HG03280 (cell line): ENCODE data around the gene MRM3.
"Not testable (repeated sequence)": the region's sequence is repeated elsewhere in the genome, so short reads cannot be mapped to it uniquely, and the experiment has no call there.

ENCODE experiments used
- ATAC-seq: cut with Tn5 transposase; IDR thresholded peaks from one replicate; pipeline ENCODE4 v1.9.1; 2021; ENCODE audit warnings: mild to moderate bottlenecking, moderate library complexity; ENCODE audit not compliant: unreplicated experiment

MRM3 gene, protein sequence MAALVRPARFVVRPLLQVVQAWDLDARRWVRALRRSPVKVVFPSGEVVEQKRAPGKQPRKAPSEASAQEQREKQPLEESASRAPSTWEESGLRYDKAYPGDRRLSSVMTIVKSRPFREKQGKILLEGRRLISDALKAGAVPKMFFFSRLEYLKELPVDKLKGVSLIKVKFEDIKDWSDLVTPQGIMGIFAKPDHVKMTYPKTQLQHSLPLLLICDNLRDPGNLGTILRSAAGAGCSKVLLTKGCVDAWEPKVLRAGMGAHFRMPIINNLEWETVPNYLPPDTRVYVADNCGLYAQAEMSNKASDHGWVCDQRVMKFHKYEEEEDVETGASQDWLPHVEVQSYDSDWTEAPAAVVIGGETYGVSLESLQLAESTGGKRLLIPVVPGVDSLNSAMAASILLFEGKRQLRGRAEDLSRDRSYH

DNA sequence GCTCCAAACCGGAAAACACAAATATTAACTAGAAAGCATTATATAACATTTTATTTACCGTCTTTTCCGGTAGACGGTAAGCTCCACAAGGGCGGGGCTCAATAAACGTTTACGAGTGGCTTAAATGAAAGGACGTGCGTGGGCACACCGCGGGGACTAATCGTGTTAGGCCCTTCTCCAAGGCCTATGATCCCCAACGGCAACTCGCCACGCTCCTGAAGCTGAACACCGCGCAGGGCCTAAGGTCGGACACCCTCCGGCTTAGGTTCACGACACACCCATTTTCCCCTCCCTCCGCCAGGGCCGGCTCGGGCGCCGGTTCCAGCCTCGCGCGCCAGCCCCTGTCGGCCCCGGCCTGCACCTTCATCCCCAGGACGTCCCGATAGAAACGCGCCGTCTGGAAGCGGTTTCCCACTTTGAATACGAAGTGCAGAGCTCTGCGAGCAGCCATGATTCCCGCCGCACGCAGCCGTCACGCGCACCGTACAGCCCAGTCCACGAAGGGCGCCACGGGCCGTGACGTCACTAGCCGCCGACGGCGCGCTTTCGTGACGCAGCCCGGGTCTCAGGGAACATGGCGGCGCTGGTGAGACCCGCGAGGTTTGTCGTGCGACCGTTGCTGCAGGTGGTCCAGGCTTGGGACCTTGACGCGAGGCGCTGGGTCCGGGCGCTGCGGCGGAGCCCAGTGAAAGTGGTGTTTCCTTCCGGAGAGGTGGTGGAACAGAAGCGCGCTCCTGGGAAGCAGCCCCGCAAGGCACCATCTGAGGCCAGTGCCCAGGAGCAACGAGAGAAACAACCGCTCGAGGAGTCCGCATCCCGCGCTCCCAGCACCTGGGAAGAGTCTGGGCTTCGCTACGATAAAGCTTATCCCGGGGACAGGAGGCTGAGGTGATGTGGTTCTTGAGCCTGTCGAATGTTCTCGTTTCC, at the start of gene MRM3, which contains the start of gene GLOD4:
MRM3 (plus strand) TSS at position 549 of the 927 bp plus-strand sequence; CDS start at position 575, 26 bp downstream.
GLOD4 (minus strand) TSS at position 476 of the 927 bp plus-strand sequence; CDS start at position 451, 25 bp downstream.
- ATAC-seq, result peak; percentile 89

DNA sequence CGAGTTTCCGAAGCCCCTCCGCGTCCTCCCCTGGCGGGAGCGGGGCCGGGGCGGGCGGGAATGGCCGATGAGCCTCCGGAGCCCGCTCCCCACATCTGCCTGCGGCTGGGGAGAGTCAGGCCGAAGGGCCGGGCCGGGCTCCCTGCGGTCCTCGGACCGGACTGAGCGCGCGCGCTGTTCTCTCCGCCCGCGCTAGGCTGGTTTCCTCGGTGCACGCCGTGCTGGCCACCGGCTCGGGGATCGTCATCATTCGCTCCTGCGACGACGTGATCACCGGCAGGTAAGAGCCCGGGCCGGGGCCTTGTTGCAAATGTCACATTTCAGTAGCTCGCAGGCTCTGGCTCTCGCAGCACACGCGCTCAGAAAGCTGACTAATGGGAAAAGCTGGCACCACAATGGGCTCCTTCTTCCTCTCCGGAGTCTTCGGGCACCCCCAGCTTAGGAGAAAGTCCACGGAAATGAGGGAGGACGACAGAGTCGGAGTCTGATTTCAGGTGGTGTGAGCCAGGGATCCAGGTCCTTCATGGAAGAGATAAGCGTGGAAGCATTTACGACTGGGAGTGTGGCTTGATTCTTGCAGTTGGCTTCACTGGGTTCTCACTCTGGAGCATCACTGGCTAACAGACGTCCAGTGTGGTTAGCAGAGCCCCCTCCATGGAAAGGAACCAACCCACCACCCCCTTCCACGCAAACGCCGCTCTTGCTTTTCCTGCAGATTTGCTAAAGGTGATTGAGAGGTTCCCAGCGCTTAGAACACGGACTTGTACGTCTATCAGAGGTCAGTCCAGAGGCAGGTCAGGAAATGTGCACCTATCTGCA, 49.0 kb upstream of the MRM3 start:
- ATAC-seq, result peak; percentile 44

DNA sequence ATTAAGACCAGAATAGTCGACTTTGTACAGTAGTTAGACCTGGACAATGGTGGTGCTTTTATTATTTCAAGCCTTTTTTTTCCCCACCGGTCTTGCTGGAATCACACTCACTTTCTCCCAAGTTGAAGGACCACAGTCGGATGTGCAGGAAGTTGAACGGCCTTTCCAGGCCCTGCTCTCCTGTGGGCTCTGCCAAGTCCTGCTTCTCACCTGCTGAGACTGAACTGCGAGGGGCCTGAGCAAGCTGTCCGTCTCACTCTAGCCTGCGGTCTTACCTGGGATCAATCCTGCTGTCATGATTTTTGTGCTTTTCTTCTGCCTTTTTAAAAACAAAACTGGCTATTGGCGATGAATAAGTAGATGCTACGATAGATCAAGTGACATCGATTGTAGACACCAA, 48.4 kb upstream of the MRM3 start:
- no peak for ATAC-seq

DNA sequence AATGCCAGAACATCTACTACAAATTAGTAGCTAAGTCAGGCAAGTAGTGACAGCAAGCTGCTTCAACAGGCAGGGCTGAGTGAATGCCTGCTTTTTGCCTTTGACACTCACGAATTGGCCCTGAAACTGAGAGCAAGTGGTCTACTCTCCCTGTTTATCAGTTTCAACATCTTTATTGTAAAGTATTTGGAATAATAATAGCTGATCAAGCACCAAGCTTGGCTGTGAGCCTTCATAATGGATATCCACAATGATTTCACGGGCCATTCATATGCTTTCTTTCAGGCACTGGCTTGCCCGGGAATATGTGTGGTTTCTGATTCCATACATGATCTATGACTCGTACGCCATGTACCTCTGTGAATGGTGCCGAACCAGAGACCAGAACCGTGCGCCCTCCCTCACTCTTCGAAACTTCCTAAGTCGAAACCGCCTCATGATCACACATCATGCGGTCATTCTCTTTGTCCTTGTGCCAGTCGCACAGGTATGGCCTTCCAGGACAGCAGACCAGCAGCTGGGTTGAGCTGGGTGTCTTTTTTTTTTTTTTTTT, 44.5 kb upstream of the MRM3 start:
- ATAC-seq, result no peak

DNA sequence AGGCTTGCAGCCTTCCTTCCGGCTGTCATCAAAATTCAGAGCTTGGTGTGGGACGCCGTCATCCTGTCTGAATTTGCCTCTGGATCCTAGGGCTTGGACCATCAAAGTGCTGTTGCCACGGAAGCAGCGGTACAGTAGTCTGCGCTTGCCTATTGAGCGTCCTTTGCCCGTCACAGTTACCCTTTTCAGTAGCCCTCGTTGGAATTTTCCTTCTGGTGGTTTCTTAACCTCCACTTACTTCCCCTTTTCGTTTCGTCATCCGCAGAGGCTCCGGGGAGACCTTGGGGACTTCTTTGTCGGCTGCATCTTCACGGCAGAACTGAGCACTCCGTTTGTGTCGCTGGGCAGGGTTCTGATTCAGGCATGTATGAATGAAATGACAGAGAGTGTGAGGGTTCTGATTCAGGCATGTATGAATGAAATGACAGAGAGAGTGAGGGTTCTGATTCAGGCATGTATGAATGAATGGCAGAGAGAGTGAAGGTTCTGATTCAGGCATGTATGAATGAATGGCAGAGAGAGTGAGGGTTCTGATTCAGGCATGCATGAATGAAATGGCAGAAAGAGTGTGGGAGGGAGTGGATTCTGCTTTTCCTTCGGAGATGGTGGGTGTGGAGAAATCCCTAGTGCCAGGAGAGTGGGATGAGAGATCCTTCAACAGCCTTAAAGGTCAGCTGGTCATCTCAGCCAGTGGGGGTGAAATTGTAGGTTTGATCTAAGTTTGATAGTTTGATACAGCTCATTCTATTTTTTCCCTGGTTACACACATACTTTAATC, 41.7 kb upstream of the MRM3 start:
- ATAC-seq, result peak; percentile 76

DNA sequence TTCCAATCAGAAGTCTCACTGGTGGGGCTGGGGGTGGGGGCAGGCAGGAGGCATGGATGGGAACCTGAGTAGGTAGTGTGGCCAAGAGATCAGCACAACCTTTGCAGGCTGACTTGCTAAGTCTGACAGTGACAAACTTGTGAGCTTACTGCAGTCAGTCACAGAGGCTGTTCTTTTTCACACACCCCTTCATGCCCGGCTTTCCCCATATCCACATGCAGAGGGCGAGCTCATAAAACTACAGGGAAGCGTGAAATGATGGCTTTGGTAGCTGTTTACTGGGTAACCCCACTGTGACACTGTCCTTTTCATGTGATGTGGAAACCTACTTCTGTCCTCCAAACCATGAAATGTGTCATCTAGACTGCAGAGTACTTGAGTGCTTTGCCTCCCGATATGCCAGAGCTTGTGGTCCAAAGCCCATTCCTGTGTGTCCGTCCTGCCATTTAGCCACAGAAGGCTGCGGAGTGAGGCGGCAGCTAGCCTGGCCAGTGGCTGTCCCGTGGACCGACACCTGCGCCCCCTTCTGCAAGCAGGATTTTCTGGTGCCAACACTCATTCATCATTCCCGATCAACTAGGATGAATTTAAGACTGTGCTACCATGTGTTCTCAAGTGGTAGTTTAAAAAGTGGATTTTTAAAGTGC, 39.9 kb upstream of the MRM3 start:
- no peak for ATAC-seq

DNA sequence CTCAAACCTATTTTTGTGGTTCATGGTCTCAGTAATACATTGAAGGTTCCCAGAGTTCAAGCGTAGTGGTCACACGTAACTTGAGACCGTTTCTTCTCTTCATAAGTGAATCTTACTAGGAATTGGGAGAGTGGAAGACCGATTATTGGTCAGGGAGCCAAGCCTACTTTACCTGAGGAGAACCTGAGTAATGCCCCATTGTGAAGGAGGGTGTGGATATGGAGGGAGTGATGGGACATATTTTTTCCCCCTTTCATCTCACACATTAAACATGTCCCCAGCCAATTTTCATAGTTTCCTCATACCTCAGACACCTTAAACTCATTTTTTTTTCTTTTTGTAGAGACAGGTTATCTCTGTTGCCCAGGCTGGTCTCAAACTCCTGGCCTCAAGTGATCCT, 39.0 kb upstream of the MRM3 start:
- ATAC-seq, result no peak

DNA sequence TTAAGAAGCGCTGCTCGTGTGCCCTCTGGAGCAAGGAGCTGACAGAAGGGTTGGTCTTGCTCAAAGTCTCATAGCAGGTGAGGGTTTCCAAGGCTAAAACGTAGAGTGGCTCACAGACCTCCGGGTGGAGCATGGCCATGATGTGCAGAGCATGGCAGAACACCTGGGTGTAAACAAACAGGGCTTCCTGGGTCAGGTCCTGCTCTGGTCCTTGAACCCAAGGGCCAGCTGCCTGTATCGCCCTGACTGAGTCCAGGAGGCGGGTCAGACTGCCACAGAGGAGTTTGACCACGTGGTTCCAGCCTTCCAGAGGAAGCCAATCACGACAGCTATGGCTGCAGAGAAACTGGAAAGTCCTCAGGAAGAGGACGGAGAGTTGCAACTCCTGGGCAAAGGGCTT, 37.2 kb upstream of the MRM3 start:
- ATAC-seq, result no peak

DNA sequence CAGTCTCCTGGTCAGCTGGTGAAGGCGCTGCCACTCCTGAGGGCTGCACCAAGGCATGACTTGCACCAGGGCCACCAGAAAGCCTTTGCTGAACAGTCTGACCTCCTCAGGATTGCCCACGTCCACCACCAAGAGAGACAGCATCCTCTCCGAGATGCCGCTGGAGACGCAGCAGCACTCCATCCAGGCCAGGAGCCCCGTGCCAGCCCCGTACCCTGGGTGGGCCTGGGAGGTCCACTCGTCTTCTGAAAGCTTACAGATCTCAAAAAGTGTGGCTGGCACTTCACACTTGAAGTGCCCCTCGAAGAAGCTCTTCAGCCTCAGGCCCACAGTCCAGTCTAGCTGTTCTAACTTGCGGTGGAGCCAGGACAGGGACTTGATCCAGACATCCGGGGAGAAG, 36.7 kb upstream of the MRM3 start:
- no peak for ATAC-seq

DNA sequence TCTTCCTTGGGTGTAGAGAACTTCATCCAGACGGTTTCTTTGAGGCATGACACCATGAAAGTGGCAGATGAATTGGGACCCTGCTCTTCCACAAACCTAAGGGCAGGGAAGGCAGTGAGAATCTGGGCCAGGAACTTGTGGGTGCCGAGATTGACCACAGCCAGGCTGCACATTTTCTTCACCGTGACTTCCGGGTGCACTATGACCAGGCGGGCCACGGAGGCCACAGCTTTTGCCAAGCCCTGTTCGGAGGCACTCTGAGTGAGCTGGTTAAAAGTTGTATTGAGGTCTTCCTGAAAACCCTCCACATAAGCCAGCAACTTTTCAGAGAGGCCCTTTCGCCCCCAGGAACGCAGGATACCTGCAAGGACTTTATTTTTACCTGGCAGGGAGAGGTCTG, 36.0 kb upstream of the MRM3 start:
- ATAC-seq, result no peak

DNA sequence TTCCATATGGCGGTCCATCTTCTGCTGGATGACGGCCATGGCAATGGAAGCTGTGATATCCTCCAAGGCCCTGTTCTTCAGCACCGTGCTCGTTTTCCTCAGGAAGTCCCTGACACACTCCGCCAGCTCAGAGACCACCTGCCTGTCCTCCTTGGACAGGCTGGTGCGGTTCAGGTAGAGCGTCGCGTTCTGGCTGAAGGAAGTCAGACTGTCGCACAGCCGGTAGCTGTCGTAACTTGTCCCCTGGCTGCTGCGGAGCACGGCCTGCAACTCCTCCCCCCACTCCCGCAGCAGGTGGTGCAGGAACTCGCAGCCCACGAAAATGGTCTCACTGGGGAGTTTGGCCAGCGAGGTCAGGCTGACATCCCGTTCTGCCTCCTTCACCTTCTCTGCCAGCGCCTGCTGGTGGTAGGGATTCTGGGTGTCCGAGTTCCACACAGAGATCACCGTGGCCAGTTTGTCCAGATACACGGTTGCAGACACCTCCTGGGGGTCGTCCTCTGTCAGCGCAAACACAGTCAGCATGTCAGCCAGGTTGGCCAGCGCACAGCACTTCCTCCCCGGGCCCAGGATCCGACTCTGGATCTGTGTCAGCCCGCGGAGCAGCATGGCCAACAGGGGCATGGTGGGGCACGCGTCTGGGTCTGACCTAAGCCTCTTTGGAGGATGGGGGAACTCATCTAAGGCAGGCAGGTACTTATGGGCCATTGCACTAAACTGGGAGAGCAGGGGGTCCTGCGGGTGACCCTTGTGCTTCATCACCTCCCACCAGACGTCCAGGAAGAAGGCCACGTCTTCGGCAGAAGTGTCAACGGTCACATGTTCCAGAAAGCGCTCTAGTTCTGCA, 35.1 kb upstream of the MRM3 start:
- no peak for ATAC-seq

DNA sequence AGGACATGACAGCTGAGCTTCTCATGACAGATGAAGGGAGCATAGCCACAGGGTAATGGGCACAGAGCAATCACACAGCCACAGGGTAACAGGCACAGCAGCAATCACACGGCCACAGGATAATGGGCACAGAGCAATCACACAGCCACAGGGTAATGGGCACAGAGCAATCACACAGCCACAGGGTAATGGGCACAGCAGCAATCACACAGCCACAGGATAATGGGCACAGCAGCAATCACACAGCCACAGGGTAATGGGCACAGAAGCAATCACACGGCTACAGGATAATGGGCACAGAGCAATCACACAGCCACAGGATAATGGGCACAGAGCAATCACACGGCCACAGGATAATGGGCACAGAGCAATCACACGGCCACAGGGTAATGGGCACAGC, 33.5 kb upstream of the MRM3 start:
- not testable (repeated sequence) for ATAC-seq

DNA sequence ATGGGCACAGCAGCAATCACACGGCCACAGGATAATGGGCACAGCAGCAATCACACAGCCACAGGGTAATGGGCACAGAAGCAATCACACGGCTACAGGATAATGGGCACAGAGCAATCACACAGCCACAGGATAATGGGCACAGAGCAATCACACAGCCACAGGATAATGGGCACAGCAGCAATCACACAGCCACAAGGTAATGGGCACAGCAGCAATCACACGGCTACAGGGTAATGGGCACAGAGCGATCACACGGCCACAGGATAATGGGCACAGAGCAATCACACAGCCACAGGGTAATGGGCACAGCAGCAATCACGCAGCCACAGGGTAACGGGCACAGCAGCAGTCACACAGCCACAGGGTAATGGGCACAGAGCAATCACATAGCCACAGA, 32.8 kb upstream of the MRM3 start:
- not testable (repeated sequence) for ATAC-seq

DNA sequence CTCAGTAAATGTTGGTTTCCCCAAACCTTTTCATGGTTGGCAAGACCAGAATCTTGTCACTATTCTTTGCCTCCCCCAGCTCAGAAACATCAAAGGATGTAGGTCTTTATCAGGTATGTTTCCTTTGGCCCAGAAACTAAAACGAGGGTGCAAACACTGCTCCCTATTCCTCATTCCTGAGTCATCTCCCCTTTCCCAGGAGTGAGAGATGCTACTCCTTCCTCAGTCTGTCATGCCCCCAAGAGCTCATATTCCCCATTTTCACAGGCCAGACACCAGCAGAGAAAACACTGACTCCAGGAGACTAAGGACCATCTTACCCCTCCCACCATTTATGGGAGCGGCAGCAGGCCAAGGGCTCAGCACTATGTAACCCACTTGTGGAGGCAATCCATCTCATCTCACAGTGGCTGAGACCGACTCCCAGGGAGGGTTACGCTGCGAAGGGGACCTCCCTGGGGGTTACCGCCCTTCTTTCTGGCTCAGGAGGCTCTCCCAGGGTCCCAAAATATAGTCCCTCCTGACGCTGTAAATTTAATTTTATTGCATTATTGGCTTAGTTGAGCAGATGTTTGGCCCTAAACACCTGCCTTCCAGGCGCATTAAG, 31.6 kb upstream of the MRM3 start:
- no peak for ATAC-seq

DNA sequence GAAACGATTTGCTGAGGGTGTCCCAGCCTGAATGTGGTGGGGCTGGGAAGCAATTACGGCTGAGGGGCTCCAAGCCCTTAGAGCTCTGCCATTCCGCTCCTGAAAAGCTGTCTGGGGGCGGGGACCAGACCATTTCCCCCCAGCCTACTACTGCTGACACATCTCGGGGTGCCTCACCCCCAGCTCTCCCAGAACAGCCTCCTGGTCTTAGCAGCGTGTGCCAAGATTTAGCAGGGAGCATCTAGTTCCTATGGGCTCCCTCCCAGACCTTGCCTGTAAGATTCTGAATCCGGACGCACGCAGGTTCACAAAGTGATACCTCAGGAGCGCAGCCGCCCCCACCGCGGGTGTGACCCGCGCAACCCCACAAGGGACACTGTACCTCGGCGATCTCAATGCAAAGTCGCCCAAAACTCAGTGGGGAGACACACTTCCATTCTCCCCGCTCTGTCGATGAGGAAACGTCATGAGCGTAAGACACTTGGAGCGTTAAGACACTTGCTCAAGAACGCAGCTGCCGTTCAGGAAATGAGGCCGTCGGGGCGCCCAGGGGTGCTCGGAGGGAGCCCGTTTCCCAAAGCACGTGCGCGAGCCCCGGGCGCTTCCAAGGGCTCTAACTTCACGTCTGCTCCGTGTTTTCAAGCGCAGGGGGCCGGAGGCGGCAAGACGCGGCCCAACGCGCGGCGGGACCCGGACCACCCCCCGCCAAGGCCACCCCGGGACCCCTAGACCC, 30.7 kb upstream of the MRM3 start:
- peak; percentile 28 for ATAC-seq

DNA sequence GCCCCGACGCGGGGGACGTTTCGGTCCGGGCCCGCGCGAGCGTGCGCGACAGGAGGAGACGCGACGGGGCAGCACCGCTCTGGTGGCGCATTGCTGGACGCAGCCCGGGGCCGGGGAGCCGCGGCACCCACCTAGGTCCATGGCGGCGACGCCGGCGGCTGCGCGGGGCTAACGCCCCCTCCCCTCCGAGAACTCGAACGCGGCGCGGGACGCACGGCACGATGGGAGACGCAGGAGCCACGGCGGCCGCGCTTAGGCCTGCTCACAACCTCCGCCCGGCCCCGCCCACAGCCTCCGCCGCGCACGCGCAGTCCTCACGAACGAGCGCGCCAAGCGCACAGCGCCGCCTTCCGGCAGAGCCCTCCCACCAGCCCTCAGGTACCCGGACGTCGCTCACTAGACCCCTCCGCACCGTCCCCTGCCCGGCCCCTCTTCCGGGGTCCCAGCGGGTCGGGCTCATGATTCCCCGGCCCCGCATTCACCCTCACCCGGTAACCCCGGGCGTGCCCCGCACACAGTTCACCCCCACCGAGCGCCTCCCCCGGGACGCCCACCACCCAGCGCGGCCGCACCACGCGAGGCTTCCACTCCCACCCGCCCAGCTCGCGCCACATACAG, 30.0 kb upstream of the MRM3 start, which contains the start of gene GEMIN4:
GEMIN4 (minus strand) TSS at position 263 of the 618 bp plus-strand sequence; CDS start at position 141, 122 bp downstream.
- peak; percentile 87 for ATAC-seq
